ENCODE results near the gene BTNL2. TPM values are rescaled to one million over a fixed set of nuclear protein-coding genes. Genes with fewer than 3 reads are reported as not detected.

BTNL2 gene
- total RNA-seq, 4 donors from 2014 or later = not detected

DNA sequence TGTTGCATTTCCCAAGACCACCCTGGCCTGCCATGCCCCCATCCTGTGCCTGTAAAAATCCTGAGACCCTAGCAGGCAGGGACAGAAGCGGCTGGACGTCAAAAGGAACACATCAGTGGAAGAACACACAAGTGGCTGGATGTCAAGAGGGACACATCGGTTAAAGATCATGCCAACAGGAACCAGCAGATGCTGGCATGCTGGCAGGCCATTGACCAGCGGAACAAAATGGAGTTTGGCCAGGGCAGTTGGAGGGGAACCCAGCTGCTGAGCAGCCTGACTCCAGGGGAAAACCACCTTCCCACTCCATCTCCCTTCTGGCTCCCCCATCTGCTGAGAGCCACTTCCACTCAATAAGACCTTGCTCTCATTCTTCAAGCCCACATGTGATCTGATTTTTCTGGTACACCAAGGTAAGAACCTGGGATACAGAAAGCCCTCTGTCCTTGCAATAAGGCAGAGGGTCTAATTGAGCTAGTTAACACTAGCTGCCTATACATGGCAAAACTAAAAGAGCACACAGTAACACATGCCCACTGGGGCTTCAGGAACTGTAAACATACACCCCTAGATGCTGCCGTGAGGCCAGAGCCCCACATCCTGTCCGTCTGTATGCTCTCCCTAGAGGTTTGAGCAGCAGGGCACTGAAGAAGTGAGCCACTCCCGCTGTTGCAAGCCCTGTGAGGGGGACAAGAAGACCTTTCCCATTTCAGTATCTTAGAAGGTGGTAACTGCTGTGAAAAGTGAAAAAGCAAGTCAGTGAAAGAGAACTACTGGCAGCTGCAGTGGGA lies 31.0 kb downstream of the BTNL2 start:
- H3K36me3 ChIP-seq = no peaks in the 10 kb centered on the region
- H3K27ac ChIP-seq = no peak overlapping the region
- H3K4me3 ChIP-seq = no peak overlapping the region
- 90% methylated on average over 7 of the region's 7 CpGs for WGBS
- TF ChIP-seq, protein P1, sequence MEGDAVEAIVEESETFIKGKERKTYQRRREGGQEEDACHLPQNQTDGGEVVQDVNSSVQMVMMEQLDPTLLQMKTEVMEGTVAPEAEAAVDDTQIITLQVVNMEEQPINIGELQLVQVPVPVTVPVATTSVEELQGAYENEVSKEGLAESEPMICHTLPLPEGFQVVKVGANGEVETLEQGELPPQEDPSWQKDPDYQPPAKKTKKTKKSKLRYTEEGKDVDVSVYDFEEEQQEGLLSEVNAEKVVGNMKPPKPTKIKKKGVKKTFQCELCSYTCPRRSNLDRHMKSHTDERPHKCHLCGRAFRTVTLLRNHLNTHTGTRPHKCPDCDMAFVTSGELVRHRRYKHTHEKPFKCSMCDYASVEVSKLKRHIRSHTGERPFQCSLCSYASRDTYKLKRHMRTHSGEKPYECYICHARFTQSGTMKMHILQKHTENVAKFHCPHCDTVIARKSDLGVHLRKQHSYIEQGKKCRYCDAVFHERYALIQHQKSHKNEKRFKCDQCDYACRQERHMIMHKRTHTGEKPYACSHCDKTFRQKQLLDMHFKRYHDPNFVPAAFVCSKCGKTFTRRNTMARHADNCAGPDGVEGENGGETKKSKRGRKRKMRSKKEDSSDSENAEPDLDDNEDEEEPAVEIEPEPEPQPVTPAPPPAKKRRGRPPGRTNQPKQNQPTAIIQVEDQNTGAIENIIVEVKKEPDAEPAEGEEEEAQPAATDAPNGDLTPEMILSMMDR (IDR thresholded peaks at IDR 0.05) = no peak
- TF ChIP-seq POLR2AphosphoS5 (IDR thresholded peaks at IDR 0.05) (no peak), EP300 (IDR thresholded peaks at IDR 0.05) (no peak), POLR2A (IDR thresholded peaks at IDR 0.05) (no peak)
- DNase-seq (ENCODE audit: low spot score in 2 of 2) = no peak
- no peaks in the 10 kb centered on the region for H3K9me3 ChIP-seq
- no peaks in the 10 kb centered on the region for H3K27me3 ChIP-seq
- no peaks in the 10 kb centered on the region for H3K4me1 ChIP-seq

DNA sequence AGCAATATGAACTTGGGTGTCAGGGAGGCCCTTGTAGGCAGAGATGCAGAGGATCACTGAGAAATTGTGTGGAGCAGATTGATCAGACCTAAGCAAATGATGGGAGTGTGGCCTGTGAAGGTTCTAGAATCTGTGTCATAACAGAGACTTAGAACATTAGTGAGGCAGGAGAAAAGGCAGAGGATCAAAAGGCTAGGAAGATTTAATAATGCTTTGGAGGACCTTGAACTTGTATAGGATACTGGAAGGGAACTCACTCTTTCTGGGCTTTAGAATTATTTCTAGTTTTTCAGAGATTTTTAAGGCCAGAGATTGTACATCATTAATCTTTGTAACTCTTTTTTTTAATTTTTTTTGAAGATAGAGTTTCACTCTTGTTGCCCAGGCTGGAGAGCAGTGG lies 35.2 kb downstream of the BTNL2 start, which contains the start of gene TSBP1:
TSBP1 (minus strand) TSS at position 101 of the 400 bp plus-strand sequence. CDS start 197 bp downstream, outside the sequence.
- Histone ChIP-seq H3K36me3 (no peaks in the 10 kb centered on the region), H3K27me3 (no peaks in the 10 kb centered on the region), H3K4me1 (no peaks in the 10 kb centered on the region), H3K4me3 (no peak within 1 kb of the TSS), H3K27ac (no peak within 1 kb of the TSS), H3K9me3 (no peaks in the 10 kb centered on the region)
- TF ChIP-seq EP300 (IDR thresholded peaks at IDR 0.05) (no peak), POLR2AphosphoS5 (IDR thresholded peaks at IDR 0.05) (no peak), POLR2A (IDR thresholded peaks at IDR 0.05) (no peak)
- TF ChIP-seq, protein P1 (IDR thresholded peaks at IDR 0.05) = no peak
- DNase-seq (ENCODE audit: low spot score in 2 of 2) = no peak

DNA sequence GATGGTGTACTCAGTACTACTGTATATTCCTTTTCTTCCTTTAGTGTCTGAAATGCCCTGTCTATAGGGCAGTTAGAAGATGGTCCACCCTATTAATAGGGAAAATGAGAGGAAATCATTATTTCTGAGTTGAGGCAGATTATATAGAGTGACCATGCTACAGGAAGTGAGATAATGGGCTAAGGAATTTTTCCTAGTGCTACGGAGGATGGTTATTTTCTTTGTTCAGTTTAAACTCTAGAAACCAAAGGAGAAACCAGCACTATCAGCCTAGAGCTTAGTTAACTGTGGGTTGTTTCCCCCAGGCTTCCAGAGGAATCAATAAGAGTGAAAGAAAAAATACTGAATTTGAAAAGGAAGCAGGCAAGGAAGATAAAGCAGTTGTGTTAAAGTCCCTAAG lies 35.8 kb downstream of the BTNL2 start:
- Histone ChIP-seq H3K4me1 (no peaks in the 10 kb centered on the region), H3K4me3 (no peak overlapping the region), H3K27ac (no peak overlapping the region), H3K9me3 (no peaks in the 10 kb centered on the region), H3K36me3 (no peaks in the 10 kb centered on the region), H3K27me3 (no peaks in the 10 kb centered on the region)
- no peak for DNase-seq (ENCODE audit: low spot score in 2 of 2)
- WGBS = 40% methylated on average over 1 of the region's 1 CpG
- TF ChIP-seq POLR2AphosphoS5 (IDR thresholded peaks at IDR 0.05) (no peak), EP300 (IDR thresholded peaks at IDR 0.05) (no peak), POLR2A (IDR thresholded peaks at IDR 0.05) (no peak)
- TF ChIP-seq, protein P1 (IDR thresholded peaks at IDR 0.05) = no peak

DNA sequence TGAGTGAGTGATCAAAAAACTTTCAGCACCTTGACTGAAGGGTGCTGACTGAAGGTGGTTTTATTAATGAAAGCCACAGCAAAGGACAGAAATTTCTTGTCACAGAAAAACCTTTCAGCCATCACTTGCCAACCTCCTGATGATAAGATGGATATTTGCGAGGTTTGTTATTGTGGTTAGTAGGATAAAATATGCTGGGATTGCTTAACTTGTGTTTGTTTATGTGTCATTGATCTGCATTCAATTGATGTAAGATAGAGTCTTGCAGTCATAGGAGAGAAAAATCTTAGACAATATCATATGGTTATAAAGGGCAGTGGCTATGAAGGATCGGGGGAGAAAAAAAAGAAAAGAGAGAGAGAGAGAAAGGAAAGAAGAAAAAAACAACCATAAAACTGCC lies 36.5 kb downstream of the BTNL2 start:
- no peaks in the 10 kb centered on the region for H3K4me1 ChIP-seq
- H3K36me3 ChIP-seq = no peaks in the 10 kb centered on the region
- DNase-seq (ENCODE audit: low spot score in 2 of 2) = no peak
- no peak overlapping the region for H3K27ac ChIP-seq
- TF ChIP-seq EP300 (IDR thresholded peaks at IDR 0.05) (no peak), POLR2AphosphoS5 (IDR thresholded peaks at IDR 0.05) (no peak)
- WGBS = 77% methylated on average over 2 of the region's 2 CpGs
- H3K9me3 ChIP-seq = no peaks in the 10 kb centered on the region
- H3K4me3 ChIP-seq = no peak overlapping the region
- no peaks in the 10 kb centered on the region for H3K27me3 ChIP-seq

DNA sequence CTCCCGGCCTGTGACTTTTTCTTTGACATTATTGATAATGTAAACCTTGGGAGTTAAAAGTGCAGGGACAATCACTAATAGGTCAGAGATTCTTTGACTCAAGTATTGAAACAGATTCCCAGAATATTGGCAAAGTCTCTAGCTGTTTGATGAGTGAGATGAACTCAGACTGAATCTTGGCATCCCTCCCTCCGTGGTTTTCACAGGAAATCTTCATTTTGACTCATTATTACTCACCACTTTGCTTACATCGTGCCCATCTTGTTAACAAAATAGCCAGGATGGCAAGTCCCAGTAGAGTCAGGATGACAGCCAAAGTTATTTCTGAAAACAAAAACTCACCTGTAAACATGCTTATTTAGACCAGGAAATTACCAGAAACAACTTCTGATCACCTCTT lies 37.3 kb downstream of the BTNL2 start:
- 52% methylated on average over 3 of the region's 3 CpGs for WGBS
- no peak overlapping the region for H3K27ac ChIP-seq
- no peaks in the 10 kb centered on the region for H3K36me3 ChIP-seq
- no peaks in the 10 kb centered on the region for H3K27me3 ChIP-seq
- H3K4me1 ChIP-seq = no peaks in the 10 kb centered on the region
- no peak overlapping the region for H3K4me3 ChIP-seq
- no peak for DNase-seq (ENCODE audit: low spot score in 2 of 2)
- H3K9me3 ChIP-seq = no peaks in the 10 kb centered on the region
- TF ChIP-seq, protein P1 (IDR thresholded peaks at IDR 0.05) = no peak
- no peak for TF ChIP-seq EP300 (IDR thresholded peaks at IDR 0.05)
- no peak for TF ChIP-seq POLR2AphosphoS5 (IDR thresholded peaks at IDR 0.05)
- no peak for TF ChIP-seq POLR2A (IDR thresholded peaks at IDR 0.05)
